ENCODE results near the gene CALN1.

Gene CALN1

GRCh38 chr7:72258074-72258473 is 154.1 kb downstream of the CALN1 start:
- no peaks in the 10 kb centered on the region for H3K4me1 ChIP-seq
- H3K36me3 ChIP-seq, result no peaks in the 10 kb centered on the region
- TF ChIP-seq, protein P1, sequence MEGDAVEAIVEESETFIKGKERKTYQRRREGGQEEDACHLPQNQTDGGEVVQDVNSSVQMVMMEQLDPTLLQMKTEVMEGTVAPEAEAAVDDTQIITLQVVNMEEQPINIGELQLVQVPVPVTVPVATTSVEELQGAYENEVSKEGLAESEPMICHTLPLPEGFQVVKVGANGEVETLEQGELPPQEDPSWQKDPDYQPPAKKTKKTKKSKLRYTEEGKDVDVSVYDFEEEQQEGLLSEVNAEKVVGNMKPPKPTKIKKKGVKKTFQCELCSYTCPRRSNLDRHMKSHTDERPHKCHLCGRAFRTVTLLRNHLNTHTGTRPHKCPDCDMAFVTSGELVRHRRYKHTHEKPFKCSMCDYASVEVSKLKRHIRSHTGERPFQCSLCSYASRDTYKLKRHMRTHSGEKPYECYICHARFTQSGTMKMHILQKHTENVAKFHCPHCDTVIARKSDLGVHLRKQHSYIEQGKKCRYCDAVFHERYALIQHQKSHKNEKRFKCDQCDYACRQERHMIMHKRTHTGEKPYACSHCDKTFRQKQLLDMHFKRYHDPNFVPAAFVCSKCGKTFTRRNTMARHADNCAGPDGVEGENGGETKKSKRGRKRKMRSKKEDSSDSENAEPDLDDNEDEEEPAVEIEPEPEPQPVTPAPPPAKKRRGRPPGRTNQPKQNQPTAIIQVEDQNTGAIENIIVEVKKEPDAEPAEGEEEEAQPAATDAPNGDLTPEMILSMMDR (IDR thresholded peaks at IDR 0.05; ENCODE audit: low read depth, low read length), result no peak
- no peak overlapping the region for H3K4me3 ChIP-seq (ENCODE audit: low read depth, low read length)
- no peak for DNase-seq
- H3K27me3 ChIP-seq, result no peaks in the 10 kb centered on the region
- H3K9me3 ChIP-seq, result no peaks in the 10 kb centered on the region

GRCh38 chr7:72254455-72254854 is 157.7 kb downstream of the CALN1 start:
- Histone ChIP-seq H3K4me3 (ENCODE audit: low read depth, low read length) (no peak overlapping the region), H3K27me3 (no peaks in the 10 kb centered on the region), H3K9me3 (no peaks in the 10 kb centered on the region), H3K36me3 (no peaks in the 10 kb centered on the region), H3K4me1 (no peaks in the 10 kb centered on the region)
- TF ChIP-seq, protein P1 (IDR thresholded peaks at IDR 0.05; ENCODE audit: low read depth, low read length), result no peak
- no peak for DNase-seq

GRCh38 chr7:72249106-72249505 is 163.0 kb downstream of the CALN1 start:
- Histone ChIP-seq H3K4me3 (ENCODE audit: low read depth, low read length) (no peak overlapping the region), H3K9me3 (no peaks in the 10 kb centered on the region), H3K4me1 (no peaks in the 10 kb centered on the region), H3K27me3 (no peaks in the 10 kb centered on the region), H3K36me3 (no peaks in the 10 kb centered on the region)
- no peak for DNase-seq
- TF ChIP-seq, protein P1 (IDR thresholded peaks at IDR 0.05; ENCODE audit: low read depth, low read length), result no peak

DNA sequence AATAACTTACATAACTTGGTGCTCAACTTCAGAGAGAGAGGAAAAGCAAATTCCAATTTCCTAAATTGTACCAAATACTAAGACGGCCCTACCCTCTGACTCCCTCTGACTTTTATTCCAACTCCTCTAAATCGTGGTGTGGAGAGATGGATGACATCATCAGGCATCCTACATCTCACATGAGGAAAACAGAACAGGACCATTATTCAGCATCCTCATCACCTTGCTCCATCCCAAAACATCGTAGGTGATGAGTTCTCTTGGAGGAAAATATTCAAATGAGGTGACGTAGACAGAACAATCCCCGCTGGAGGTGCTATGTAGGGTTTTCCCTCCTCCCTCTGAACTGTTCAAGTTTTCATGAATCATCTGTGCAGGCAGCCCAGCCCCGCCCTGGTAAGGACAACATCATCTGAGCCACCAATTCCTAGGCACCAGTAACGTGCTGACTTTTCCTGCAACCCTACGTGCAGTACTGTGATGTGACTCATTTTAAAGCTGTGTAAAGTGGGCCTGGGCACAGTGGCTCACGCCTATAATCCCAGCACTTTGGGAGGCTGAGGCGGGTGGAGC is 167.2 kb downstream of the CALN1 start:
- no peaks in the 10 kb centered on the region for H3K27me3 ChIP-seq
- H3K9me3 ChIP-seq, result no peaks in the 10 kb centered on the region
- DNase-seq, result no peak
- H3K4me3 ChIP-seq (ENCODE audit: low read depth, low read length), result no peak overlapping the region
- no peaks in the 10 kb centered on the region for H3K4me1 ChIP-seq
- TF ChIP-seq, protein P1 (IDR thresholded peaks at IDR 0.05; ENCODE audit: low read depth, low read length), result no peak
- H3K36me3 ChIP-seq, result no peaks in the 10 kb centered on the region

DNA sequence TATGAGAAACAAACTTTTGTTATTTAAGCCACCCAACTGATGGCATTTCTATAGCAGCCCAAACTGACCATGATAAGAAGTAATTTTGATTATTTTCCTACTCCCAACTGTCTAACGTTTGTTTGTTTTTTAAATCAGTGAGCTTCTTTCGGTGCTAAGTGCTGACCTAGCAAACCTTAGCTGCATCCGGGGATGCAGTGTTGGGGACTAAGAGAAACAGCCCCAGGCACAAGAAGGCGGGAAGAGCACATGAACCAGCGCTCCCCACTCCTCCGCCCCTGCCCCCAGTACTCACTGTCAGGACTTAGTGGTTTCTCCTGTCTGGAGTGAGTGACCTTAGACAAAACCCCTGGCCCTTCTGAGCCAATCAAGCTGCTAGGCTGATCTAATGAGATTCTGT is 168.8 kb downstream of the CALN1 start:
- Histone ChIP-seq H3K27me3 (no peaks in the 10 kb centered on the region), H3K36me3 (no peaks in the 10 kb centered on the region), H3K9me3 (no peaks in the 10 kb centered on the region), H3K4me1 (no peaks in the 10 kb centered on the region), H3K4me3 (ENCODE audit: low read depth, low read length) (no peak overlapping the region)
- no peak for DNase-seq
- TF ChIP-seq, protein P1 (IDR thresholded peaks at IDR 0.05; ENCODE audit: low read depth, low read length), result no peak

DNA sequence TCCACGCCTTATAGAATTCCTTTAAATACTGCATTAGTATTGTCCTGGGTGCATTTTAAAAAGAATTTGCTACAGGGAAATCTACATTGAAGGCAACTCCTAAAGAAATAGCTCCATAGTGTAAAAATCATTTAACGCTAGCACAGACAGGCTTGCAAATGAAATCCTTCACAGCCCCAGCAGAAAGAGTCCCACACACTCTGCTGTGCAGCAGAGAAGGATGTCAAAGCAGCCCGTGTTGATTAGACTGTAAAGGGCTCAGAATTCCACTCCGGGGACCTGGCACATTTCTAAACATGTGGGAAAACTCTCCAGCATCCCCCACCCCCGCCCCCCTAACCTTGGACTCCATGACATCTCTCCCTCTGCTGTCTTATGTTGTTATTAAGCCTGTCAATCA is 176.8 kb downstream of the CALN1 start:
- TF ChIP-seq, protein P1 (IDR thresholded peaks at IDR 0.05; ENCODE audit: low read depth, low read length), result no peak

More for the DNA sequence above, 176.8 kb downstream of the CALN1 start:
- Histone ChIP-seq H3K4me1 (no peaks in the 10 kb centered on the region), H3K36me3 (no peaks in the 10 kb centered on the region), H3K9me3 (no peaks in the 10 kb centered on the region), H3K4me3 (ENCODE audit: low read depth, low read length) (no peak overlapping the region), H3K27me3 (no peaks in the 10 kb centered on the region)
- no peak for DNase-seq
